HCT116 (cell line): ENCODE data around the gene NCAPH2. TPM values are rescaled to one million over a fixed set of nuclear protein-coding genes. Genes with fewer than 3 reads are reported as not detected.

ENCODE experiments used
- ATAC-seq: fragments of 200-7000 bp; cut with Tn5 transposase; 2 replicates; pipeline ENCODE4 v1.9.1; 2020; ENCODE audit warnings: mild to moderate bottlenecking, moderate library complexity
- BruUV-seq: library from RNA; stranded (reverse); fragments of 400-500 nt; replicated peaks from 2 replicates; lab custom pipeline; 2021; lab: Mats Ljungman, UMichigan
- CTCF ChIA-PET: fragments of 300-600 bp; sonication (Branson Sonifier 250); formaldehyde crosslinking; loops from one replicate; lab custom pipeline; 2021; ENCODE audit warnings: antibody characterized with exemption; lab: Charles Lee
- POLR2A ChIA-PET: fragments of 300-600, 350-600 bp; sonication (Branson Sonifier 250); formaldehyde crosslinking; loops from one replicate; lab custom pipeline; 2021; ENCODE audit warnings: antibody characterized with exemption; lab: Charles Lee
- RAD21 ChIA-PET, 2 experiments: fragments of 300-600 bp; sonication (Branson Sonifier 250); formaldehyde crosslinking; loops; one replicate each; lab custom pipeline; 2023; ENCODE audit warnings: low total read pairs in 2 of 2; ENCODE audit not compliant: uncharacterized antibody in 2 of 2, unreplicated experiment in 2 of 2, low non-redundant PET in 1 of 2; lab: Charles Lee
- DNase-seq: peaks from one replicate; pipeline ENCODE4 v3.0.0-alpha.2; 2010; ENCODE audit warnings: low read depth, low spot score
- H2AFZ ChIP-seq: fragments of 200-600 bp; shearing (Covaris generic), sonication (generic); 2 replicates; pipeline ENCODE4 v1.6.1; 2017; ENCODE audit warnings: low read depth, mixed run types, mixed read lengths, antibody characterized with exemption, low read length; ENCODE audit not compliant: poor library complexity, severe bottlenecking
- H3K27ac ChIP-seq: 2 replicates; pipeline ENCODE4 v1.5.1; 2012; ENCODE audit warnings: low read depth, low read length
- H3K27me3 ChIP-seq: fragments of 200-600 bp; sonication (generic); 2 replicates; pipeline ENCODE4 v1.6.1; 2016; ENCODE audit warnings: mixed run types, low read length, mixed read lengths; ENCODE audit not compliant: insufficient read depth
- H3K36me3 ChIP-seq, 2 experiments: fragments of 200-500 bp in 1 of 2; fragments of 200-600 bp in 1 of 2; sonication (Bioruptor generic) in 1 of 2; sonication (generic) in 1 of 2; 2 replicates each; pipeline versions ENCODE4 v1.5.1 to v1.6.1; 2014 to 2016; ENCODE audit warnings: low read length in 2 of 2, inconsistent platforms in 1 of 2, mixed read lengths in 1 of 2, mixed run types in 1 of 2; ENCODE audit not compliant: insufficient read depth in 2 of 2, control insufficient read depth in 1 of 2
- H3K4me1 ChIP-seq, 2 experiments: fragments of 200-600 bp in 1 of 2; sonication (generic) in 1 of 2; 2 replicates each; pipeline versions ENCODE4 v1.5.1 to v1.6.1; 2012 to 2017; ENCODE audit warnings: low read length in 2 of 2, inconsistent platforms in 1 of 2, mild to moderate bottlenecking in 1 of 2, mixed read lengths in 1 of 2, mixed run types in 1 of 2, moderate library complexity in 1 of 2; ENCODE audit not compliant: insufficient read depth in 2 of 2, control insufficient read depth in 1 of 2
- H3K4me2 ChIP-seq: fragments of 200-600 bp; sonication (generic); 2 replicates; pipeline ENCODE4 v1.6.1; 2017; ENCODE audit warnings: mixed run types, low read length, mixed read lengths
- H3K4me3 ChIP-seq, 2 experiments: fragments of 200-600 bp in 1 of 2; sonication (generic) in 1 of 2; replicated peaks in 1 of 2; 2 replicates each; pipeline ENCODE4 v1.5.1; 2011 to 2016; ENCODE audit warnings: low read length in 2 of 2, control low read depth in 1 of 2, low read depth in 1 of 2, mild to moderate bottlenecking in 1 of 2, mixed read lengths in 1 of 2, mixed run types in 1 of 2
- H3K79me2 ChIP-seq: fragments of 200-600 bp; sonication (generic); 2 replicates; pipeline ENCODE4 v1.6.1; 2017; ENCODE audit warnings: mild to moderate bottlenecking, mixed run types, low read length, moderate library complexity, mixed read lengths; ENCODE audit not compliant: insufficient read depth
- H3K9ac ChIP-seq: fragments of 200-600 bp; sonication (generic); 2 replicates; pipeline ENCODE4 v1.6.1; 2016; ENCODE audit warnings: low read length, mixed read lengths
- H3K9me2 ChIP-seq: fragments of 200-600 bp; sonication (generic), shearing (Covaris generic); 2 replicates; pipeline ENCODE4 v1.6.1; 2017; ENCODE audit warnings: mixed run types, mild to moderate bottlenecking, moderate library complexity; ENCODE audit not compliant: insufficient read depth
- H3K9me3 ChIP-seq, 2 experiments: fragments of 200-500 bp in 1 of 2; fragments of 200-600 bp in 1 of 2; sonication (Bioruptor generic) in 1 of 2; sonication (generic) in 1 of 2; 2 replicates each; pipeline ENCODE4 v1.6.1; 2014 to 2017; ENCODE audit warnings: low read length in 2 of 2, mixed read lengths in 2 of 2, inconsistent platforms in 1 of 2, low read depth in 1 of 2, mild to moderate bottlenecking in 1 of 2, mixed run types in 1 of 2, moderate library complexity in 1 of 2; ENCODE audit not compliant: control insufficient read depth in 1 of 2, insufficient read depth in 1 of 2
- H4K20me1 ChIP-seq: fragments of 200-600 bp; sonication (generic), shearing (Covaris generic); 2 replicates; pipeline ENCODE4 v1.6.1; 2017; ENCODE audit warnings: mixed run types, mild to moderate bottlenecking, moderate library complexity; ENCODE audit not compliant: insufficient read depth
- CBX3 ChIP-seq: IDR thresholded peaks from 2 replicates; pipeline ENCODE4 v1.6.1; 2012; ENCODE audit warnings: low read depth
- EZH2 ChIP-seq: fragments of 200-600 bp; sonication (generic); IDR thresholded peaks from 2 replicates; pipeline ENCODE4 v1.6.1; 2017; ENCODE audit warnings: antibody characterized with exemption, mixed run types
- POLR2A ChIP-seq: IDR thresholded peaks from 2 replicates; pipeline ENCODE4 v1.7.0; 2011; ENCODE audit warnings: borderline replicate concordance; ENCODE audit not compliant: insufficient read depth, insufficient read length; ENCODE audit errors: extremely low read depth
- RAD21 ChIP-seq: IDR thresholded peaks from 2 replicates; pipeline ENCODE4 v1.6.1; 2012; ENCODE audit warnings: low read depth, mild to moderate bottlenecking
- SP1 ChIP-seq: IDR thresholded peaks from 2 replicates; pipeline ENCODE4 v1.6.1; 2012; ENCODE audit warnings: low read depth
- SRF ChIP-seq: IDR thresholded peaks from 2 replicates; pipeline ENCODE4 v1.6.1; 2012; ENCODE audit warnings: low read depth
- TCF7L2 ChIP-seq: IDR thresholded peaks from 2 replicates; pipeline ENCODE4 v1.7.0; 2011; ENCODE audit warnings: borderline replicate concordance, inconsistent platforms; ENCODE audit not compliant: insufficient read depth, insufficient read length; ENCODE audit errors: extremely low read depth
- ZFX ChIP-seq: fragments of 450-650 bp; IDR thresholded peaks from 2 replicates; pipeline ENCODE4 v1.6.1; 2017
- ZNF274 ChIP-seq: fragments of 200-500 bp; sonication (Bioruptor generic); IDR thresholded peaks from 2 replicates; pipeline ENCODE4 v1.6.1; 2014; ENCODE audit warnings: mild to moderate bottlenecking, low read depth, low read length, inconsistent platforms
- intact Hi-C: fragments of 100-400 bp; cut with micrococcal nuclease; formaldehyde crosslinking; loops from 2 replicates; pipeline ENCODE4 v1.10.0; 2022
- total RNA-seq: library from RNA; stranded (reverse); gene quantifications from one replicate; pipeline ENCODE4 v1.2.1, GENCODE V29; 2021; ENCODE audit not compliant: unreplicated experiment
- TF ChIP-seq, protein P1 (sequence below): IDR thresholded peaks from 2 replicates; pipeline ENCODE4 v1.6.1; 2011; ENCODE audit warnings: mild to moderate bottlenecking, low read length, moderate library complexity; ENCODE audit not compliant: insufficient replicate concordance; ENCODE audit errors: extremely low read depth
- TF ChIP-seq, protein P2 (sequence below): IDR thresholded peaks from 2 replicates; pipeline ENCODE4 v1.6.1; 2012

NCAPH2 gene
- total RNA-seq, 1 experiment from 2014 or later, result 99.1 TPM

DNA sequence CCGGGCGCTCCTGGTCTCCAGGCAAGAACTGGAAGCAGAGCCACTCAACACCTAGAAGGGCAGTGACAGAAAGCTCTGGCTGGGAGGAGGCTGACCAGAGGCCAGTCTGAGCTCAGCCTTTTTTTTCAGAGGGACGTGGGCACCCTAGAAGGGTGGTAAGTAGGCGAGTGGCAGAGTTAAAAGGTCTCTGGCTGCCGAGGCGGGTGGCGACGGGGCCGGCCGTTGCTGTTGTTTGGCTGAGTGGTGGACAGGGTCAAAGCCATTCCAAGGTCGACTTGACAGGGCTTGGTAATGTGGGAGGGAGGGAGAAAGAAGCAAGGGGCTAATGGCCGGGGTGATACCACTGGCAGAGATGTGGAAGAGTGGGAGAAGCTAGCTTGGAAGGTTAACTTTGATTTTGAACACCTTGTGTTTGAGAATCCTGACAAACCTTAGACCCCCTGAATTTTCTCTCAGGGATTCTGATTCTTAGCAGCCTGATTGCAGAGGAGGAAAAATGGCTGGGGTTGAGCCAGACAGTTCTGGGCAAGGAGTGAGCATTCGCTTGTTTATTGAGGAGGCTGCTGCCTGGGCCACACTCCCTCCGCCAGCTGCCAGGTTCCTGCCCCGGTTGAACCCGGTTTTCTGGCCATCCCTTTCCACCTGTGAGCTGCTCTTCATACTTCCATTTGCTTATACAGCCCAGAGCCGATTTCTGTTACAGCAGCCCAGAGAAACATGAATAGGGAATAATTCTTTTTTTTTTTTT lies 55.6 kb downstream of the NCAPH2 start (continued):
- TF ChIP-seq EZH2, result no peak
- no peak for TF ChIP-seq TCF7L2
- TF ChIP-seq, protein P1, sequence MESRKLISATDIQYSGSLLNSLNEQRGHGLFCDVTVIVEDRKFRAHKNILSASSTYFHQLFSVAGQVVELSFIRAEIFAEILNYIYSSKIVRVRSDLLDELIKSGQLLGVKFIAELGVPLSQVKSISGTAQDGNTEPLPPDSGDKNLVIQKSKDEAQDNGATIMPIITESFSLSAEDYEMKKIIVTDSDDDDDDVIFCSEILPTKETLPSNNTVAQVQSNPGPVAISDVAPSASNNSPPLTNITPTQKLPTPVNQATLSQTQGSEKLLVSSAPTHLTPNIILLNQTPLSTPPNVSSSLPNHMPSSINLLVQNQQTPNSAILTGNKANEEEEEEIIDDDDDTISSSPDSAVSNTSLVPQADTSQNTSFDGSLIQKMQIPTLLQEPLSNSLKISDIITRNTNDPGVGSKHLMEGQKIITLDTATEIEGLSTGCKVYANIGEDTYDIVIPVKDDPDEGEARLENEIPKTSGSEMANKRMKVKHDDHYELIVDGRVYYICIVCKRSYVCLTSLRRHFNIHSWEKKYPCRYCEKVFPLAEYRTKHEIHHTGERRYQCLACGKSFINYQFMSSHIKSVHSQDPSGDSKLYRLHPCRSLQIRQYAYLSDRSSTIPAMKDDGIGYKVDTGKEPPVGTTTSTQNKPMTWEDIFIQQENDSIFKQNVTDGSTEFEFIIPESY, result no peak
- TF ChIP-seq, protein P2, sequence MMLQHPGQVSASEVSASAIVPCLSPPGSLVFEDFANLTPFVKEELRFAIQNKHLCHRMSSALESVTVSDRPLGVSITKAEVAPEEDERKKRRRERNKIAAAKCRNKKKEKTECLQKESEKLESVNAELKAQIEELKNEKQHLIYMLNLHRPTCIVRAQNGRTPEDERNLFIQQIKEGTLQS, result no peak
- no peak for TF ChIP-seq POLR2A
- no peak for TF ChIP-seq ZFX
- no peak for TF ChIP-seq RAD21
- TF ChIP-seq, all 23 proteins: peak for 0

DNA sequence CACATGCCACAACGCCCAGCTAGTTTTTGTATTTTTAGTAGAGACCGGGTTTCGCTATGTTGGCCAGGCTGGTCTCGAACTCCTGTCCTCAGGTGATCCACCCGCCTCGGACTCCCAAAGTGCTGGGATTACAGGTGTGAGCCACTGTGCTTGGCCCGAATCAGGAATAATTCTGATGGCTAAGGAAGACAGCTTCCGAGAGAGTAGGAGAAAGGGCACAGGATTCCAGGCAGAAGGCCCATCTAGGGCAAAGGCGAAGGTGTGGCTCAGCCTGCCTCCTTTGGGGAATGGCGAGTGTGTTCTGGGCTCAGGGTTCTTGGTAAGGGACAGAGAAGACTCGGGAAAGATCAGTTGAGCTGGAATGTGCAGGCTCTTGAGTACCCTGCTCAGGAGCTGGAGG lies 56.3 kb downstream of the NCAPH2 start:
- RAD21 ChIA-PET, result no interaction called here
- CTCF ChIA-PET, result interaction anchor here (1.4 kb wide), 1 partner anchor 56 kb away, joined by 4 read pairs; no protein-coding TSS in a partner anchor
- intact Hi-C loops, result no loop called here

More for the DNA sequence above, 56.3 kb downstream of the NCAPH2 start:
- no TSS peak for BruUV-seq
- H4K20me1 ChIP-seq, result no peaks in the 10 kb centered on the region
- no peak overlapping the region for H3K9ac ChIP-seq
- H2AFZ ChIP-seq, result no peak overlapping the region
- DNase-seq (no peak), ATAC-seq (no peak)
- peaks cover 6 to 11% of the 10 kb centered on the region in 2 experiments; a peak in 2 of 4 replicates for H3K4me1 ChIP-seq
- peaks cover 0 to under 1% of the 10 kb centered on the region in 2 experiments; a peak in 1 of 4 replicates for H3K36me3 ChIP-seq
- no peak for TF ChIP-seq CBX3
- TF ChIP-seq RAD21, result no peak
- no peak for TF ChIP-seq SRF
- TF ChIP-seq SP1, result no peak
- no peak for TF ChIP-seq ZNF274
- no peaks in the 10 kb centered on the region for H3K9me2 ChIP-seq
- no peak overlapping the region for H3K27ac ChIP-seq
- H3K27me3 ChIP-seq, result no peaks in the 10 kb centered on the region
- POLR2A ChIA-PET, result interaction anchor here (1.0 kb wide), 1 partner anchor 64 kb away, joined by 3 read pairs; the partner anchor contains the start of gene ARSA
- peak overlapping the region; percentile 12; the same call in 1 of the 2 replicates for H3K4me2 ChIP-seq
- no peaks in the 10 kb centered on the region for H3K79me2 ChIP-seq
- no peak overlapping the region for H3K4me3 ChIP-seq
- no peaks in the 10 kb centered on the region for H3K9me3 ChIP-seq
